ENCODE results near the gene REX1BD.

GRCh38 chr19:18539372-18539771 is 49.2 kb upstream of the REX1BD start:
- TF ChIP-seq, protein P1, sequence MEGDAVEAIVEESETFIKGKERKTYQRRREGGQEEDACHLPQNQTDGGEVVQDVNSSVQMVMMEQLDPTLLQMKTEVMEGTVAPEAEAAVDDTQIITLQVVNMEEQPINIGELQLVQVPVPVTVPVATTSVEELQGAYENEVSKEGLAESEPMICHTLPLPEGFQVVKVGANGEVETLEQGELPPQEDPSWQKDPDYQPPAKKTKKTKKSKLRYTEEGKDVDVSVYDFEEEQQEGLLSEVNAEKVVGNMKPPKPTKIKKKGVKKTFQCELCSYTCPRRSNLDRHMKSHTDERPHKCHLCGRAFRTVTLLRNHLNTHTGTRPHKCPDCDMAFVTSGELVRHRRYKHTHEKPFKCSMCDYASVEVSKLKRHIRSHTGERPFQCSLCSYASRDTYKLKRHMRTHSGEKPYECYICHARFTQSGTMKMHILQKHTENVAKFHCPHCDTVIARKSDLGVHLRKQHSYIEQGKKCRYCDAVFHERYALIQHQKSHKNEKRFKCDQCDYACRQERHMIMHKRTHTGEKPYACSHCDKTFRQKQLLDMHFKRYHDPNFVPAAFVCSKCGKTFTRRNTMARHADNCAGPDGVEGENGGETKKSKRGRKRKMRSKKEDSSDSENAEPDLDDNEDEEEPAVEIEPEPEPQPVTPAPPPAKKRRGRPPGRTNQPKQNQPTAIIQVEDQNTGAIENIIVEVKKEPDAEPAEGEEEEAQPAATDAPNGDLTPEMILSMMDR (IDR thresholded peaks at IDR 0.05) = no peak
- TF ChIP-seq POLR2A (IDR thresholded peaks at IDR 0.05) = no peak

Measured in right lobe of liver (tissue), 4 donors.